ENCODE data around the gene HOMER2.
"Not testable (repeated sequence)": the region's sequence is repeated elsewhere in the genome, so short reads cannot be mapped to it uniquely, and the experiment has no call there.

The HOMER2 gene

DNA sequence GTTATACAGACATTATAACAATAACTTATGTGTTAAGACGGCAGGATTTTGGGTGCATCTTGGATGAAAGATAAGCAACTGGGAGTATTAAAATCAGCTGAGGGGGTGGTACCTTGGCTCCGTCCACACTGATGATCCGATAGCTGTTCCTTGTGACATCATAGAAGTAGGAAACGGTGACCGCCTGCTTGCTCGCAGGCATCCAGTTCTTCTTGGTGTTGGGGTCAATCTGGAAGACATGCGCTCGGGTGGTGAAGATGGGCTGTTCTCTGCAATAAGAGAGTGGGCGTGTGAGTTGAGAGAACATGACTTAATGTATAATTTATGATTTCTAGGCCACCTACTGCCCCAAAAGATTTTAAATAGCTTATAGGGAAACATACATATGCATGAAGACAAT is 59.9 kb downstream of the HOMER2 start:
- no peak for DNase-seq

DNA sequence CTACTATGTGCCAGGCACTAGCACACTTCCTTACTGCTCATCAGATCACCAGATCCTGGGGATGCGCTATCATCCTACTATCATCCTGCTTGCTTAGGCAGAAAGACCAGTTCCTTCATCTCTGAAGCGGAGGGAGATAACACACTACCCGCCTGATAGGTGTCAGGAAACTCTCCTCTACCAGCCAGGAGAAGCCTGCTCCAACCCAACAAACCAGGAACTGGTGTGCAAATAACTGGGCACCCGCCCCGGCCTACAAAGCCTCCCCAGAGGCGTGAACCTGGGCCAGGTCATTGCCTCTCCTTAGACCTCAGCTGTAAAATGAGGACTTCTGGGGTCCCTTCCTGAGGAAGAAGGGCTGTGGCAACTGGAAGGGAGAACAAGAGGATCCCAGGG is 61.5 kb downstream of the HOMER2 start:
- DNase-seq, result no peak

DNA sequence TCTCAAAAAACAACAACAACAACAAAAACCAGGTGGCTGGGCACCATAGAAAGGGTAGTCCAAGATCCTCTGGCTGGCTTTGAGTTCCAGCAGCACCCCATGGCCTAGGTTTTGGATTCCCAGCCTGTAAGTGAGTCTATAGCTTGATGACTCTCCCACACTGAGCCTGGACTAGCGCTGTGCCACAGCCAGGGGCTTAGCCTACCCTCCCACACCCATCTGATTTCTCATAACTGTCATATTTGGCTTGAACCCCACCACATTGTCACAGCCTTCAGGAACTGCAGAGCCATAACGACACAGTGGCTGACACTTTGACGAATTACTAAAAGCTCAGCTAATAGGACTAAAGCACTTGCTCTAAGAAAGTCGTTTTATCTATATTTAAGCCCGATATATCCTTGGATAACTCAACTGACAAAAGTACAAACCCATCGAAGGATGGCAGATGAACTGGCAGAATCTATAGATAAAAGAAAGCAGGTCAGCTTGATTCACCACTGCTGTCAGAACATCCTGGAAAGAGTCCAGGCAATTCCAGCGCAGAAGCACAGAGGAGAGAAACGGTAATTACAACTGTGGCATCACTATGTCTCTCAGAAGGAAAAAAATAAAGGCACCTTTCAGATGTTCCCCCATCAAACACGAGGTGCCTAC is 62.1 kb downstream of the HOMER2 start:
- peak; percentile 14 for DNase-seq

DNA sequence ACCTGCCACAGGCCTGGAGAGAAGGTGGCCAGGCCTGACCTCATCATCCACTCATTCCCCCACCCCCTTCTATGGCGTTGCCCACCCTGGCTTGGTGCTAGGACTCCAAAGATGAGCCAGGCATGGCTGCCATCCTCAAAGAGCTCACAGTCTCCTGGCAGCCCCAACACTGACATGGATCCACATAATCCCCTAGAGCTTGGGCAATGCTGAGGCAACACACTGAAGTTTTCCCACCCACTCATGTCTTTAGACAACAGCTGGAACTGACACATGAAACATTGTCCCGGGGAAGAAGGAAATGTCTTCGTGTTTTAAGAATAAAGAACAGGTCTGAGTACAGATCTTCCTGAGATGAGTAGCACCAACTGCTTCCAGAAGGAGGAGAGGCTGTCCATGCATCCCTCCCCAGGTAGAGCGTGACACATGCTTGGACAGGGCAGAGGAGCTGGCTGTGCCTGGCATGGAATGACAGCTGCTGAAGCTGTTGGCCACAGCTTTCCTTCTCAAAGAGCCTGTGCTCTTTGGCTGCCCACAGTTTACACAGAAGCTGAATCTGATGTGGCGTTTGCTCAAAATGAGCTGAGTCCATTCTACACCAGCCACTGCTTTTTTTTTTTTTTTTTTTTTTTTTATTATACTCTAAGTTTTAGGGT is 70.1 kb downstream of the HOMER2 start:
- no peak for DNase-seq

DNA sequence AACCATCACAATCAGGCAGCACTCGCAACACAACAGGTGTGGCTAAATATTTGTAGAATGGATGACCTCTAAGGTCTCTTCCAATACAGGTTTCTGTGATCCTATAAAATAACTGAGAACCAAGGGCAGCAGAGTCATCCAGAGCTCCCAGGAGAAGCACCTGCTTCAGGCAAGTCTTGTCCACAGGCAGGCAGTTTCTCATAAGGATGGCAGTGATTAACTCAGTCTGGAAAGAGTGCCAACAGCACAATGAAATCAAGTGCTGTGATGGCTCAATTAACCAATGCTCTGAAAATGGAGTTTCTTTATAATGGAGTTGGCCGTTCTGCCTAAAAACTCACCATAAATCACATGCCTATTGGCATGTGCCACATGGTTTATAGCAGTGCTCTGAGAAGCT is 70.8 kb downstream of the HOMER2 start:
- DNase-seq, result no peak

DNA sequence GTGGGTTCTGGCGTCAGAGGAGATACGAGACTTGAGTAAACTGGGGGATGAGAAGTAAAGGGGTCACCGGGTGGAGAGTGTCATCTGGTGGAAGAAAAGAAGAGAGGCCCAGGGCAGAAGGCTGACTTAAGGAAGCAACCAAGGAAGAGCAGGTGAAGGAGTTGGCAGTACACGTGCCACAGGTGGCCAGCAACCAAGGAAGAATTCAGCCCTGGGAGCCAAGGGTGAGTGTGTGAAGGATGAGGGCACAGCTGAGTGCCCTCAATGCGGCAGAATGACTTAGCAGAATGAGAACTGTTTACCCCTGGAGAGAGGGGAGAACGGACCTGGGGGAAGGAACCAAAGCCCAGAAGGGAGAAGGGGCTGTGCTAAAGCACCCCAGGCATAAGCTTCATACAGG is 71.8 kb downstream of the HOMER2 start:
- no peak for DNase-seq

DNA sequence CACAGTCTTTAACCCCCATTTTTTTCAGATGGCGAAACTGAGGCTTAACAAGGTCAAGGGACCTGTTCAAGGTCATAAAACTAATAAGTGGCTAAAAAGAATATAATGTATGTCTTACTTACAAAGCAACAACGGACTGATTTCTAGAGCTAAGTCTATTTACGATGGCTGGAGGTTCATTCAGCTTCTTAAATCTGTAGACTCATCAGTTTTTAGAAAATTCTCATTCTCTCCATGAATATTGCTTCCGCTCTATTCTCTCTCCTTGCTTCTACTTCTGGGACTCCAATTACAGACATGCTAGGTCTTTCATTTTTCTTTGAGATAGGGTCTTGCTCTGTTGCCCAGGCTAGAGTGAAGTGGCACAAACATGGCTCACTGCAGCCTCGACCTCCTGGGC is 74.2 kb downstream of the HOMER2 start:
- no peak for DNase-seq

DNA sequence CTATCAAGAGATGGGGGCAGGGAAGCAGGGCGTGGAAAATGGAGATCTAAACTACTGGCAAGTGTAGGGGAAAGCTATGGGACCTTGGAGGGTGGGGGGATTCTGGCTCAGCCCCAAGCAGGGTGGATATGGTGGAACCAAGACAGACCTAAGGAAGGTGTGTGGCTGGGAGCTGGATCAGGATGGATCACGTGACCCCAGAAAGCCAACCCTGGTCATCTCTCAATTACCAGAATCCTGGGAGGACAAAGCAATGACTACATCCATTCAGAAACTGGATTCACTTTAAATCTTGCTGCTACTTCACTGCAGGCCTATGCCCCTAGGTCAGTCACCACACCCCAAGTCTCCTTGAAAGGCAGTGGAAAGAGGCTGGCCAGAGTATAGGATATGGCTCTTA is 74.7 kb downstream of the HOMER2 start:
- DNase-seq, result no peak

DNA sequence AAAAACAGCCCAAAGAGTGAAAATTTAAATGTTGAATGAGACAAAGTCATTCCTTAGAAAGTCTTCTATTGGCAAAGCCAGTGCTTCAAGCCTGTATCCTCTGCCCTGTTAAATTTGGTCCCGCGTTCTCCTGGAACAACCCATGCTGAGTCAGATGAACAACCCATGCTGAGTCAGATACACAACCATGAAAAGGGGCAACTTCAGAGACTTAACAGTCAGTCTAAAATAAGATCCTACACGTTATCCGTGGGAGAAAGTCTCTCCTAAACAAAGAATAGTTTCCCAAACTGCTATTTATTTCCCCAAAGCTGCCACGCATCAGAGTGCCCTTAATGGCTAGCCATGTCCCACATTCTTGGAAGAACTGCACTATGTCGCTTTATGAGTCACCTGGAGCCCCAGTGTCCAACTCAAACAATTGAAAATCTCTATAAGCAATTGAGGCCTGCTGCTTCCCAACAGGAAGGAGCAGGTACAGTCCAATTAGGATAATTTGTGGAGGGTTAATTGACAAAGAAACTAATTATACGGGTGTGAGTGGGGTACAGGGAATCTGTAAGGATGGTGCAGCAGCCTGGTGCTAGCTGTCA is 77.0 kb downstream of the HOMER2 start:
- DNase-seq, result peak; percentile 71

DNA sequence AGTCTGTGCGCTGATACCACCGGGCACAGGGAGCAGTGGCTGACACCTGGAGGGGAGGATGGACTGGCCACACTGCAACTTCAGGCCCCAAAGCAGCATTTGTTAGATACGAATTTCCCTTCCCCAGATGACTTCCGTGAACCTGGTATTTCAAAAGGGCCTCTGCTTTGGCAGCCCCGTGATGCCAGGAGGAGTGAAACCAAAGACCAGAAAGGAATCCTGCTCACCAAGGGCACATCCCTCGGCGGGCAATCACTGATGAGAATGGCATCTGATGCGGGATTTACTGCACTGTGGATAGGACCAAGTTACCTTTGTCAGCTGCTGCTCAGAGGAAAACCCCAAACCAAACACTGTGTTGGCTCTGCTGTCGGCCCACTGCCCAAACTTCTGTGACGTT is 77.6 kb downstream of the HOMER2 start:
- no peak for DNase-seq

DNA sequence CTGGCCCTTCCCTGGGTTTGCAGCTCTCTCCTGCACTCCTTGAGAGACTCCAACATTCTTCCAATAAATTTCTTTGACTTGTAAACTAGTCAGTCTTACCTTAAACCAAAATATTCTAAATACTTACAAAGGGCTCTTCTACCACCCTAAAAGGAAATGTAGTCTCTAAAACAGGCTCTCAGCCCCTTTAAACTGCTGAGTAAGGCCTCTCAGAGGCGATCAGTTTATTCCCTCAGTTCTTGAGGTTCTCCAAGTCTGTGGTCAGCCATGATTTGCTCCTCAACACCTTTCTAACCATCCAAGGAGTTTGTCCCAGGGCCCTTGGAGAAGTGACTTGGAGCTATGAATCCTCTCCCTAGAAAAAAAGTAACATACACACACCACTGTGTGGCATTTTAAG is 78.3 kb downstream of the HOMER2 start:
- DNase-seq, result no peak

DNA sequence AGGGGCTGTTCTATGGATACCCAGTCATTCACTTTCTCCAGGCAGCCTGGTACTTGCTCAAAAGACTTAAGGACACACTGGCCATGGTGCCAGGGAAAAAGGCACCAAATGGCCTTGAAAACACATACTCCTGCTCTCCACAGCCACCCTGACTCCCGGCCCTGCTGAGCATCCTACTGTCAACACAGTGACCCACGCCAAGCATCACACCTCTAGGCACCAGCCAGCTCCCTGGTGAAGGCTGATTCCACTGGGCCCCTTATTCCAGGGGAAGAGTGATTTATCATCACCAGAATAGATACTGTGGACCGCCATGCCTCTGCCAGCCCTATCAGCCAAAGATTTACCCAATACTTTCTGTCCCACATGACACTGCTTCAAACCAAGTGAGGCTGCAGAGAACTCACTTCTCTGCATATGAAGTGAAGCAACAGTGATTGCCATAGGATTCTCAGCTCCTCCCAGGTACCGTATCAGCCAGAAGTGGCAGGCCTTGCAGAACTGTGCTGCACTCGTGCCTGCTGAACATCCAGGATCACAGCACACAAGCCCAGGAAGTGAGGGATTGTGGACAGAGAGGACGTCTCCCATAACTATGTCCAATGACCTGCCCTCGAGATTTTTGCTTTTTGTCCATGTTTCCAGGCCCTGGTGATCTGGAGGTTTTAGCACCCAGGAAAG is 79.4 kb downstream of the HOMER2 start:
- DNase-seq, result no peak

DNA sequence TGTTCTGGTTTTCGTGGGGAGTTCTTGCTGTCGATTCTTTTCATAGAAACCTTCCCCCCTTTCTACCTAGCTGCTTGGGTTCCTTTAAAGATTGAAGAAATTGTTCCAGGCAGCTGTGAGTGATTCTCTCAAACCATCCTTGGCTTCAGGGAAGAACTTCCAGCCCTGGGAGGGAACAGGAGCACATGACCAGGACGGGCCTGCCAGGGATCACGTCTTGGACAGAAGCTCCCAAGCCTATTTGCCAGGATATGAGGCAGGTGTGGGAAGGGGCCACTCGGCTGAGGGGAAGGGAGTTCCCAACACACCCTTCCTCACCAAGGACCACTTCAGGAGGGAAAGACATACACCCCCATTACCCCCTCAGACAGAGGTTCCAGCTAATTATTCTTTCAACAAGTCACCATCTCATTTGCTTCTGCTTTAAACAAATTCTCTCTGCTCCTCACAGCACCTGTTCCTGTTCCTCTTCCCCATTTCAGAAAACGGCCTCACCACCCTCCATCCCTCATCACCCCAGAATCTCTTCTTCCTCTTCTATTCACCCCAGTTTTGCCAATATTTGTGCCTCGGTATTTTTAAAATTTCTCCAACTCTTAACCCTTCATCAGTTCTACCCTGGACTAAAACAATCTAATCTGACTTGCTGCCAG is 80.6 kb downstream of the HOMER2 start:
- no peak for DNase-seq

DNA sequence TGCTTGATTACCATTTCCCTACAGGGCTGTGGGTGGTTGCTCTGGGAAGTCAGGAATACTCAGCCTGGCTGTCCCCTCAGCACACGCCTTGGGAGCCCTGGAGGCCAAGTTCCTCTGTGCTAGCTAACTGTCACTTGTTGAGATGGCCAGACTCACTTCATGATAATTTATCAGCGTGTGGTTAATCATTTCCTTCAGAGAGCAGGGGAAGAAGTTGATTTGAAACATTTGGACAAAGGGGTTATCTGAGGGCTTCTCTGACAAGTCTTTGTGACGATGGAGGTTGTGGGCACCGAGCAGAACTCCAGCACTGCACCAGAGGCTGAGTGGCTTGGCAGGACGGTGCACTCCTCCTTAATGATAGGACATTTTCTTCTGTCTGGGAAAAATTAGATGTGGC is 81.2 kb downstream of the HOMER2 start:
- no peak for DNase-seq

DNA sequence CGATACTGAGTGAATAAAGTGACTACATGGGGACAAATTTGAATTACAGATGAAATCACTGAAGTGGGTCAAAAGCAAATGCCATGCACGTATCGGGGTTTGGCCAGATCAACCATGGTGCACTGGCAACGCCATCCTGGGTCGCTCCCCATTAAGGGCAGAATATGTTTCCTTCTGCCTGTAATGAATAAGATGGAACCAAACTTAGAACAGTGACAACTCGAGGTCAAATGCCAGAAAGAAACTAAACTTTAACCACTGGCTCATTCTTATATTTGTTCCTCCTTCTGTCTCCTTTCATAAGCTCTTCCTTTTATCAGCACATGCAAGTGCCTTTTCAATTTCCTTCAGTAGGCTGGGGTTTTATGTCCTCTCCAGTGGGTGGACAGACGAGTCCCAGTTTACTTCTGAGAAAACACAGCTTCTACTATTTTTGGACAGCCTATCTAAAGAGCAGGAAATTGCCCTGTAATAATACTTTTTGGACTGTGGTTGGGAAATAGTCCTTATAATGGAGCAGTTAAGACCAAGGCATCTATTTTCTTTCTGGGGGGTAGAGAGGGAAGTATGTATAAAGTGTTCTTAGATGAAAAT is 81.7 kb downstream of the HOMER2 start:
- DNase-seq, result no peak

DNA sequence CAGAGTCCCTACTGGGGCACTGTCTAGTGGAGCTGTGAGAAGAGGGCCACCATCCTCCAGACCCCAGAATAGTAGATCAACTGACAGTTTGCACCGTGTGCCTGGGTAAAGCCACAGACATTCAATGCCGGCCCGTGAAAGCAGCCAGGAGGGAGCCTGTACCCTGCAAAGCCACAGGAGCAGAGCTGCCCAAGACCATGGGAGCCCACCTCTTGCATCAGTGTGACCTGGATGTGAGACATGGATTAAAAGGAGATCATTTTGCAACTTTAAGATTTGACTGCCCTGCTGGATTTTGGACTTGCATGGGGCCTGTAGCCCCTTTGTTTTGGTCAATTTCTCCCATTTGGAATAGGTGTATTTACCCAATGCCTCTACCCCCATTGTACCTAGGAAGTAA is 86.5 kb downstream of the HOMER2 start:
- not testable (repeated sequence) for DNase-seq

DNA sequence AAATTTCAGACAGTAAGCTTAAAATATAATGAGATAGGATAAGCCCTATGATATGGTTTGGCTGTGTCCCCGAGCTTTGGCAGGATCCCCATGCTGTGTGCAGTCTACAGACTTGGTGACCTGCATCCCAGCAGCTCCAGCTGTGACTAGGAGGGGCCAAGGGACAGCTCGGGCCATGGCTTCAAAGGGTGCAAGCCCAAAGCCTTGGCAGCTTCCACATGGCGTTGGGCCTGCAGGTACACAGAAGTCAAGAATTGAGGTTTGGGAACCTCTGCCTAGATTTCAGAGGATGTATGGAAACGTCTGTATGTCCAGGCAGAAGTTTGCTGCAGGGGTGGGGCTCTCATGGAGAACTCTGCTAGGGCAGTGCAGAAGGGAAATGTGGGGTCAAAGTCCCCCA is 86.9 kb downstream of the HOMER2 start:
- not testable (repeated sequence) for DNase-seq

DNA sequence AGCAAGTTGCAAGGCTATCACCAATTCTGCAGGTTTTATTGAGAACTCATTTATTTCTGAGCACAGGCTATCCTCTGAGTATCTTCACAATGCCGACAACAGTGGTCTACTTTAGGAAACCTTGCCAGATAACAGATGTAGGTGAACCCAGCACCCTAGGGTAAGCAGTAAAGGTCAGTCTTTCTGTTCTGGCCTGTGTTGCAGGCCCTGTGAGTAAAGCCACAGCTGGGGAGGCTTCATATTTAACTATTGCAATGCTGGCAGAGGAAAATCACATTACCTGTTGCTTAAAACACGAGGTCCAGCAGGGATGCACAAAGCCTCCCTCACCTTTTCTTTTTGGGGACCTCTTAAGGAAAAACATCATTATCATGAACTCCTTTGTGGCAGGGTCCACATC is 87.6 kb downstream of the HOMER2 start:
- DNase-seq, result no peak

DNA sequence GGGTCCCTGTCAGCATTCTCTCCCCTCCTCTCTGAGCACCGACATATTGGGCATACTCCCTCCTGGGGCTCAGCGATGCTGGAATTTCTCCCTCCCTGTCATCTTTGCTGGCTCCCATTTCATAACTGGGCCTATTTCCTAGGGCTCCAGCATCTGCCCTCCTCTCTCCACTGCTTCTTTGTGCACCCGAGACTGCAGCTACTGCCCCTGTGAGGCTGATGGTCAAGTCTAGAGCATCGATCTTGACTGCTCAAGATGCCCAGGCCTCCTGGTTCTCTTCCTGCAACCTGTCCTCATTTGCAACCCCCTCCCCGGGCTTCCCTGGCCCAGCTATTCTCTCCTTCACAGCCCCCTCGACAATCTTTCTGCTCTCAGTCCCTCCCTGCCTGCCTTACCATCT is 89.6 kb downstream of the HOMER2 start:
- no peak for DNase-seq

DNA sequence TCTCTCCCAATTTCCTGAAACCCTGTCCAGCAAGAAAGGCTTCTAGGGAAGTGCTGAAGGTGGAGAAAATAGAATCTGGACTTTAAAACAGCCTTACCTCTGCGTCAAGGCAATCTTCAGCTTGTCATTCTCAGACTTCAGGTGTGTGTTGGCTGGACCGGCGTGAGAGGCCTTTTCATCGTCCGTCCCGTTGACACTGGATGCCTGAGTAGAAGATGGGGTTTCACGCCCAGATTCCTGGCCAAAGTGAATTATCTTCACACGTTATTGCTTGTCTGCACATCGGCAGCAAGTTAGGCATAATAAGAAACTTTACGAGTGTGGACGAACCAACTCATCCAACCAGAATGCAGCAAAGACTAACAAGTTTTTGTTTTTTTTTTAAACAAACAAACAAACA is 93.6 kb downstream of the HOMER2 start:
- DNase-seq, result no peak

DNA sequence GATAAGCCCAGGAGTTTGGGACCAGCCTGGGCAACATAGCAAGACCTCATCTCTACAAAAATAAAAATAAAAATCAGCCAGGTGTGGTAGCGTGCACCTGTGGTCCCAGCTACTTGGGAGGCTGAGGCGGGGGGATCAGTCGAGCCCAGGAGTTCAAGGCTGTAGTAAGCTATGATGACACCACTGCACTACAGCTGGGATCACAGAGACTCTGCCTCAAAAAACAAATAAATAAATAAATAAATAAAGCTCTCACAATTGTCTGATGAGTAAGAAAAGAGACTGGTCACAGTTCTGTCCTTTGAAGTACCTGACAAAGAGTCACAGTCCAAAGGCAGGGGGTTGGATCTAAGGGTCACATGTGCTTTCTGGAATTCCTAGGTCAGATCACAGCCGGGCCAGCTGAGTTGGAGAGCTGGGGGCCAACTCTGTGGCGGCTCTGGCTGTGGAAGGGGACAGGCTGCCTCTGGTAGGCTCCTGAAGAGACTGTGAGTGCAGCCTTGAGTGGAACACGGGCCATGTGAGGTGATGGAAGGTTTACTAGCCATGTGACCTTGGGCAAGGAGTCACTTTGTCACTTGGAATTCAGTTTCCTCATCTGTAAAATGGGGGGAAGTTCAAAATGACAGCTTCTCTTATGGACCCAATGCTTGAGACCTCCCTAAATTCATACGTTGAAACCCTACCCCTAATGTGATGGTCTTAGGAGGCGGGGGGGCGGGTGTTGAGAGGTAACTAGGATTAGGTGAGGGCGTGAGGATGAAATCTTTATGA is 95.9 kb downstream of the HOMER2 start:
- no peak for DNase-seq
